NCI-H1105 treated with DMSO at 0.1 percent for 48 hours (cell line): ENCODE measurements around the gene MBP.

Experiments
- DNase-seq: peaks from one replicate; lab custom pipeline; 2025; lab: John Stamatoyannopoulos, UW

The MBP gene

DNA sequence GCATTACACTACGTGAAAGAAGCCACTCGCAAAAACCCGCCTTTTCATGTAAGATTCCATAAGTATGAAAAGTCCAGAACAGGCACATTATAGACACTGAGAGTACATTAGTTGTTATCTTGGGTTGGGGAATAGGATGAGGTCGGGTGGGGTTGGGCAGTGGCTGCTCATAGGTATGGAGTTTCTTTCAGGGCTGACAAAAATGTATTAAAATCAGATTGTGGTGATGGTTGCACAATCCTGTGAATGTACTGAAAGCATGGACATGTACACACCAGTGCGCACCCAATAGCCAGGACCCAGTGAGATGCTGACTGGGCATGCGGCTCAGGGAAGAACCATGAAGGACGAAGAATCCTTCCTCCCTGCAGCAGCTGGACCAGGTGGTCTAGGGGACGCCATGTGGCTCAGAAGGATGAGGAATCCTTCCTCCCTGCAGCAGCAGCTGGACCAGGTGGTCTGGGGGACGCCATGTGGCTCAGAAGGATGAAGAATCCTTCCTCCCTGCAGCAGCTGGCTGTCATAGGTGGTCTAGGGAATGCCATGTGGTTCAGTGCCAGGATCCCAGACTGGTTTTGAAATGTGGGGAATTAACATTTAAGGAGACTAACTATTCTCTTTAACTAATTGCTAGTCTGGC, 50.1 kb downstream of the MBP start:
- no peak for DNase-seq

DNA sequence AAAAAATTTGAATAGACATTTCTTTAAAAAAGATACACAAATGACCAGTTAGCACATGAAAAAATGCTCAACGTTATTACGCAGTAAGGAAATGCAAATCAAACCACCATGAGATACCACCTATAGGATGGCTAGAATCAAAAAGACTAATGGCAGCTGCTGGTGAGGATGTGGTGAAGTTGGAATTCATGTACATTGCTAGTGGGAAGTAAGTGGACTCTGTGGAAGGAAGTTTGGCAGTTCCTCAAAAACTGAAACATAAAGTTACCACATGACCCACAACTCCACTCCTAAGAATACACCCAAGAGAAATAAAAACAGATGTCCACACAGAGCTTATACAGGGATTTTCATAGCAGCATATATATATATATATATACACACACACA, 51.2 kb downstream of the MBP start:
- no peak for DNase-seq

DNA sequence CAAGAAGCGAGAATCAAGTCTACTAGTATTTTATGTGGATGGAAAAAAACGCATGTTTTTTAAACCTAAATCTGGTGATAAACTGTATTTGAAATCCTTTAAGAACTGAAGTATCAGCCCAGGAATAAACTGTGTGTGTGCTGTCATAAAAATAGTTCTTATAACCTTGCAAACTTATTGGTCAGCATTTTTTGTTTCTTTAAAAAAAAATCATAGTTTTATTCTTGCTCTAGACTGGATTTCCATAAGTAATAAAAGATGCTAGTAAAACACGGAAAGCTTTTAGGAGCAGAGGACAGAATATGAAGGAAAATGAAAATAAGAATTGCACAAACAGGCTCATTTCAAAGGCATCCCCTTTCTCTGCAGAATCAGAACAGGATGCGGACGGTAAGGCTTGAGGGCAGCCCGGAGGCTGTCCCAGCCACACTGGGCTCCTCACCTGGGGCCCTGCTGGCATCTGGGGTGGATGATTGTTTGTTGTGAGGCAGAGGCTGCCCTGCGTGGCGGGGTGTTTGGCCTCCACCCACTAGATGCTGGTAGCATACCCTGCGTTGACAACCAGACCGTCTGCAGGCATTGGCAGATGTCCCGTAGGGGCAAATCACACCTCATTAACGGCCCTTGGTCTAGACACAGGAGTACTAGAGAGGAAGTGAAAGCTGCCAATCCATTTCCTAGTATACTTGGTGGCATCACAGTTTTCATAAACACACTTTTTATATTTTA, 52.5 kb downstream of the MBP start:
- no peak for DNase-seq

DNA sequence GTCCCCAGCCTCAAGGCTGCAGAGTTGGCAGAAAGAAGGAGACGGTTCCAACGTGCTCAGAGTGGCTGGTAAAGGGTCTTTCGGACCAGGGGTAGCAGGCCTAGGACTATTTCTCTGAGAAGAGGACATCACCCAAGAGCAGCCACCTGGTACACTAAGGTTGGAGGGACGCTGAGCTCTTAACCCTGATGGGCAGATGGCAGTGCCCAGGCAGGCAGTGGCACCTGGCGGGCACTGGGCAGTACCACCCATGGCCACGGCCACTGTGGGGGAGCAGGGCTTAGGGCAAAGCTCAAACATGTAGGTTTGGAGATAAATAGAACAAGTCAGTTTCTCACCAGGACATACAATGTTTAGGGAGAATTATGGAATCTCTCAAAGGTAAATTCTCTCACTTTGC, 53.5 kb downstream of the MBP start:
- no peak for DNase-seq

DNA sequence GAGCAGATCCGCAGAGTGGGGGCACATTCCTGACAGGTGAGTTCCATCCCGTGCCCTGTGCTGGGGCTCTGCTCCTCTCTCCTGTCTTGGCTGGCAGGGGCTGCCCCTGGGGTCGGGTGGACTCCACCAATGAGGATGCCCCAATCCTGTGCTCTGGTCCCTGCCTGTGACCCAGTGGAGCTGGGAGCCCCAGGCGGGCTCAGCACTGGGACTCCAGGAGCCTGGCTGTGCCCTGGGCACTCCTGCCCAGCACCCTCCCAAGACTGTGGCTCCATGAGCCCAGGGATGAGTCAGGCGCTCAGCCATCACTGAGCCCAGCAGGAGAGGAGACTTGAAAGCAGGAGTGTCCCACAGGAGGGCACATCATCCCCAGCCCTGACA, 53.9 kb downstream of the MBP start:
- no peak for DNase-seq

DNA sequence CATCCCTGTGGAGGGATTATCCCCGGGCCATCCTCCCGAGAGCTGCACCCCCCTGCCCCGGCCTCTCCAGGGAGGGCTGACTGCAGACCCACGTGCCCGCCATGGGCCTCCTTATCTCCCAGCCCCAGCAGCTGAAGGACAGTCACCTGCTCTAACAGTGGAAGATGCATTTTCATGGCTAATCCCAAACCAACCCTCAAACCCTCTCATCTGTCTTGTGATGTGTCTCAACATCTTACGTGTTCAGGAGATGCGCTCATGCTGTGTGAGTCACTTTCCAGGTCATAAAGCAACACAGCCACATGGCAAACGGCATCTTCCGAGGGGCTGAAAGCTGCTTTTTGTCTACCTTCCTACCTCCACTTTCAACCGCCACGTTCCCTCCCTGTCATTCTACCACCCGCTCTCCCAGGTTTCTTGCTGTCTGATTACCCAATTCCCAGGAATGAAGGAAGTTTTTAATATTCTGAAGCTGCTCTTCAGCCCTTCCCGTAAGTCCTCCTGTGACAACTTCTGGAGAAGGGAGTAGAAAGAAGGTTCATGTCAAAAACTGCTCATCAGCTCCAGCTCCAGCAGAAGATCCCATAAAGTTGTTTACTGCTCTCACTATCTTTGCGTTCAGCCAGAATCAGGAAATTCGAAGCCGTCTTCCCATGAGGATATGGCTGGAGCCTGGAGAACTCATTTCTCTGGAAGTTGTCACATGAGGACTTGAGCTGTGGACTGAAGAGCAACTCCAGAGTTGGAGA, 54.5 kb downstream of the MBP start:
- DNase-seq, result no peak

GRCh38 chr18:77077401-77077800, 55.2 kb downstream of the MBP start:
- DNase-seq, result no peak

DNA sequence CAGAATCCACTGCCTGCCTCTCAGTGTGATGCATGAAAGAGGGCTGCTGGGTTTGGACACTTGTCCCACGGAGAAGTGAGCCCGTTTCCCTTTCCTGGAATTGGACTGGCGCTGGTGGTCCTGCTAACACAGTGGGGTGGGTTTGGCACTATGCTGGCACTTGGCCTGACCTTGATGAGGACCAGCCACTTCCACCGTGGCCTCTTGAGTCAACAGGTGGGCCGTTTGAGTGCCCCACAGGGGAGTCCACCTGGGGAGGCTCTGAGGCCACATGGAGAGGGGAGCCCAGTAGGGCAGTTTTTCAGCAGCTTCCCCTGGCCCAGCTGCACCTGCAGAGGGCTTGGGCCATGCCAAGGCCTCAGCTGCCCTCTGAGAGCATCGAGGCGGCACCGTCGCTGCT, 56.5 kb downstream of the MBP start:
- DNase-seq, result no peak

DNA sequence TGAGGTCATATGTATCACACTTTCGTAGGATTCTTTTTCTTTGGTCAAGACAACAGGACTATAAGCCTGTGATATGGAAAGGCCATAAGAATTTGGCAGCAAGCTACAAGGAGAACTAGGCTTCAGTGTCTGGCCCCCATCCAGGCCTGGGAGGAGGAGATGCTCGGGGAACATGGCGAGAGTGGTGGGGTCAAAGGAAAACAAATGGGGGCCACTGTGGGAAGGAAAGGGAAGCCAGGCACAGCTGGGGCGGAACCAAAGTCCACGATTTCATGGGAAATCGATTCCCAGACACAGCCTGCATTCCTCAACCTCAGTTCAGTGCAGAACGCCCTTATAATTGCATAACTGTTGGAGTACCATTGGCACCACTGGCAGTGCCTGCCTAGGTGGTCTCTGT, 58.2 kb downstream of the MBP start:
- DNase-seq, result no peak

- no peak for DNase-seq
Measured at GRCh38 chr18:77073336-77074093, 59.1 kb downstream of the MBP start.

DNA sequence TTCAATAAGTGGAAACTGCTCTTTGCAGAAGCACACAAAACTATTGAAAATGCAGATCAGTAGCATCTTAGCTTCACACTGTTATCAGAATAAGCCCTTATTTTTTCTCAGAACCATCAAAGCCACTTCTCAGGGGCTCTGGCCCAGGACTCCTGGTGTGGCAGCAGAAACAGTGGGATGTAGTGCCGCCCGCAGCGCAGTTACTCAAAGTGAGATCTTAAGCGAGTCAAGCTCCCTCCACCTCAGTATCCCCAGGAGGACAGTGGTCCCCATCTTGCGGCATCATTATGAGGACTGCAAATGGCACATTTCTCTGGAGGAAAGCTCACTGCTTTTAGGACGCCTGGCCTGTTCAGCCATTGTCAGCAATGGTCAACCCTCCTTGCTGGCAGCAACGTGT, 60.0 kb downstream of the MBP start:
- DNase-seq, result no peak

DNA sequence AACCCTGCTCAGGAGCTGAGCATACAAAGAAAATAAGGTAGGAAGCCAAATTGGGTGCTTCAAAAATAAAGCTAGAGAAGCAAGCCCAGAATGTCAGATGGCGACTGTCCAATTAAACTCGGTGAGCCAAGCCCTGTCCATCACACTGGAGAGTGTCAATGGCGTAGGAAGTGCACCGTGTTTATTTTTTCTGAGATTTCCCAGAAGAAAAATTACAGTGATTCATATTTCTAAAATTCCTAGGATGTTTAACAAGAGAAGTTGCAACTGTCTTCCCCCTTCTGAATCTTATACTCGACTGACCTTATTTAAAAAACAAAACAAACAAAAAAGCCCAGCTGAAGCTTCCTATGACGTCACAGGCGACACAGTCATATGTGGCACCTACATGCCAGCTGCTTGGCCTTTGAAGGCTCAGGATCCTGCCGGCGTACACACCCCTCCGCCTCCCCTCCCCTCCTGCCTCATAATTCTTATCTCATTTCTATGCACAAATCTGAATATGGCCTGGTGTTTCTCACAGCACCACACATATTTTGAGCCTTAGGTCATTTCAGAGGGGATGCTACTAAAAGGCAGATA, 60.8 kb downstream of the MBP start:
- DNase-seq, result no peak

GRCh38 chr18:77071061-77071460, 61.5 kb downstream of the MBP start:
- no peak for DNase-seq

GRCh38 chr18:77070627-77071026, 62.0 kb downstream of the MBP start:
- DNase-seq, result no peak

GRCh38 chr18:77069931-77070330, 62.7 kb downstream of the MBP start:
- no peak for DNase-seq

DNA sequence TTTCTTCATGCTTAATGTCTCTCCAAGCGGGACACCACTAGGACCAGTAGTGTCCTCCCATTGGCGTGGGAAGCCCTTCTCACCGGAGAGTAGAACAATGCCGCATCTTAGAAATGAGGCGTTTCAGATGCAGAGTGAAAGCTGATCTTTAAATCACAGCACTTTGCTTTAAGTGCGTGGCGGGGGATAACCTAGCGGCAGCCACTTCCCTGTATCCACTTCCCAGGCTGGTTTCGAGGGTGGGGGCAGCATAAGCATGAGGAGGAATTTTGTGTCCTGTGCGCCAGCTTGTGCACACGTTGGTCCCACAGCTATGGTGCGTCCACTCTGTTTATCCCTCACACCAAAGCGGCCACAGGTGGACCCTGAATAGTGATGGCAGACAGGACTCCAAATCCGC, 63.1 kb downstream of the MBP start:
- no peak for DNase-seq

DNA sequence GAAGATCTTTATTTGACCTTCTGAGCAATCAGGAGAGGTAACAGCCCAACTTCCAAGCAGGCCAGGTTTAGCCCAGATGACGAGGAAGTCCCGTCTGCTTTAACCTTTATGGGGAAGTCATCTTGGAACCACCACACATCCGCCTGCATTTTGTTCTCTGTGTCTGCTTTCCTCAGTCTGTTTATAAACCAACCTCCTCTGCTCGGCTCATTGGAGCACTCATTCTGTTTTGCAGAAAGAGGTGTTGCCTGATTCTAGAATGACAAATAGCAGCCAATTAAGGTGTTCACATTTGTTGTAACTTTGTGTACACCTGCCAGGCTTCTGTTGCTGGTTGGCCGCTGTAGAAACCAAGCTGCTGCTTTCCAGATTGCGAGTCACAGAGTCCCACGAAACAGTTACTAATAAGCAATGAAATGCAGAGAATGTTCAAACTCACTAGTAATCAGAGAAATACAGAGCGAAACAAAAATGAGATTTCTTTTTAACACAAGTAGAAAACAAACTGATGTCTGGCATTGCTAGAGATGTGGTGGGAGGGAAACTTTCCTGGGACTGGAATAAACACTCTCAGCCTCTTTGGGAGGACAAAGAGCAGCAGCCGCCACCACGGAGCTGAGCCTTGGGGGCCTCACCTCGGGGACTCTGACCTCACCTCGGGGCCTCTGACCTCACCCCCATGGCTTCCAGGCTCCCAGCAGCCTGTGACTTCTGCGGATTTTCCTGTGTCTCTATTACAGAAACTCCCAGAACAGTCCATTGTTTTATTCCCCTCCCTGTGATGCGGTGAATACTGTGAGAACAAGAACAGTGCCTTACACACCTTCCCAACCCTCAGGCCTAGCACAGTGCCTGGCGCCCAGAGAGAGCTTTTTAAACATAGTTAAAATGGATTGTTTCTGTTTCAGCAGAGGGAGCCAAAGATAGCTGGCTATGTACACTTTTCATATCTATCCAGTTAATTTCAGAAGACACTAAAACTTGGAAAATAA, 64.0 kb downstream of the MBP start:
- DNase-seq, result no peak

DNA sequence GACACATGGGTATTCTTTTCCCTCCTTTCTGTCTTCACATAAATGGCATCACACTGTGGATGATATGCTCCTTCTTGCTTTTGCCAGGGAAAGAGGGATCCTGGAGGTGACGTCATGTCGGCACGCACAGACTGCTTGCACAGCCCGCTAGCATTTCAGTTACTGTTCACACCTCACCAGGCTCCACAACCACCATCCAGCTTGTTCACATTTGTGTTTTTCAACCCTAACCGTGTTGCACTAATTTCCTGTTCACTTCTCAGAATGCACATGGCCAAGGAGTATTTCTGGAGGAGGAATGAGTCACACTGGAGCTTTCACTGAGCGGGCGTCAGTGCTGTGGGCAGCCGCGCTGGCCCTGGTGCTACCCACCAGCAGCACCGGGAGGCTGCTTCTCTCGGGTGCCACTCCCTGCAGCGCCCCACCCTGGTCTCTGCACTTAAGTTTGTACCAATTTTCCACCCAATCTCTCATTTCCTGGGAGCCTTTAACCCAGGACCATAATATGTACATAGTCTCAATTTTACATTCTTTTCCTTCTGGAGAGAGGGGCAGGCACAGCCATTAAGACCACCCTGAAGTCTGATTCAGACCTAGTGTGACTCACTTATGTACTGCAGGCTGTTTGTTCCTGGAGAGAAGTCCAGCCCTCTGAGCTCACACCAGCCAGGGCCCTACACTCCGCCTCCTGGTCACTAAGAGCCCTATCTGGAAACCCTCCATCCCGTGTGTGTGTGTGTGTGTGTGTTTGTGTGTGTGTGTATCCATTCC, 65.1 kb downstream of the MBP start:
- no peak for DNase-seq

- no peak for DNase-seq
Measured at GRCh38 chr18:77066689-77067088, 65.9 kb downstream of the MBP start.

GRCh38 chr18:77066101-77066500, 66.5 kb downstream of the MBP start:
- no peak for DNase-seq
